Vagina (tissue), 2 donors: Measurements from ENCODE around the gene STAT5A.

ENCODE experiments used
- POLR2A ChIP-seq, 2 donors: fragments of 450-650 bp; IDR thresholded peaks; one replicate each; pipeline ENCODE4 v1.6.1; 2017; ENCODE audit warnings: antibody characterized with exemption in 2 of 2, mild to moderate bottlenecking in 2 of 2, moderate library complexity in 2 of 2
- POLR2AphosphoS5 ChIP-seq, 2 donors: sonication (generic); formaldehyde crosslinking; IDR thresholded peaks; one replicate each; pipeline ENCODE4 v1.9.0; 2017; ENCODE audit warnings: antibody characterized with exemption in 2 of 2, mild to moderate bottlenecking in 2 of 2, low read depth in 1 of 2; ENCODE audit not compliant: insufficient read depth in 1 of 2
- TF ChIP-seq, protein P1 (sequence below), 3 experiments: fragments of 450-650 bp in 2 of 3; fragments of 200-600 bp in 1 of 3; sonication (generic) in 1 of 3; IDR thresholded peaks; one replicate each; pipeline ENCODE4 v1.5.1; 2017 to 2019; ENCODE audit warnings: antibody characterized with exemption in 3 of 3, mild to moderate bottlenecking in 2 of 3, moderate library complexity in 2 of 3

- TF ChIP-seq, protein P1, sequence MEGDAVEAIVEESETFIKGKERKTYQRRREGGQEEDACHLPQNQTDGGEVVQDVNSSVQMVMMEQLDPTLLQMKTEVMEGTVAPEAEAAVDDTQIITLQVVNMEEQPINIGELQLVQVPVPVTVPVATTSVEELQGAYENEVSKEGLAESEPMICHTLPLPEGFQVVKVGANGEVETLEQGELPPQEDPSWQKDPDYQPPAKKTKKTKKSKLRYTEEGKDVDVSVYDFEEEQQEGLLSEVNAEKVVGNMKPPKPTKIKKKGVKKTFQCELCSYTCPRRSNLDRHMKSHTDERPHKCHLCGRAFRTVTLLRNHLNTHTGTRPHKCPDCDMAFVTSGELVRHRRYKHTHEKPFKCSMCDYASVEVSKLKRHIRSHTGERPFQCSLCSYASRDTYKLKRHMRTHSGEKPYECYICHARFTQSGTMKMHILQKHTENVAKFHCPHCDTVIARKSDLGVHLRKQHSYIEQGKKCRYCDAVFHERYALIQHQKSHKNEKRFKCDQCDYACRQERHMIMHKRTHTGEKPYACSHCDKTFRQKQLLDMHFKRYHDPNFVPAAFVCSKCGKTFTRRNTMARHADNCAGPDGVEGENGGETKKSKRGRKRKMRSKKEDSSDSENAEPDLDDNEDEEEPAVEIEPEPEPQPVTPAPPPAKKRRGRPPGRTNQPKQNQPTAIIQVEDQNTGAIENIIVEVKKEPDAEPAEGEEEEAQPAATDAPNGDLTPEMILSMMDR (IDR thresholded peaks at IDR 0.05), result no peak
- no peak for TF ChIP-seq POLR2AphosphoS5 (IDR thresholded peaks at IDR 0.05; ENCODE audit: insufficient read depth in 1 of 2, low read depth in 1 of 2)
- TF ChIP-seq POLR2A (IDR thresholded peaks at IDR 0.05), result no peak
Measured at GRCh38 chr17:42281571-42282096, 6.7 kb upstream of the STAT5A start.
